ENCODE measurements around the gene PRPF8.

Gene PRPF8

DNA sequence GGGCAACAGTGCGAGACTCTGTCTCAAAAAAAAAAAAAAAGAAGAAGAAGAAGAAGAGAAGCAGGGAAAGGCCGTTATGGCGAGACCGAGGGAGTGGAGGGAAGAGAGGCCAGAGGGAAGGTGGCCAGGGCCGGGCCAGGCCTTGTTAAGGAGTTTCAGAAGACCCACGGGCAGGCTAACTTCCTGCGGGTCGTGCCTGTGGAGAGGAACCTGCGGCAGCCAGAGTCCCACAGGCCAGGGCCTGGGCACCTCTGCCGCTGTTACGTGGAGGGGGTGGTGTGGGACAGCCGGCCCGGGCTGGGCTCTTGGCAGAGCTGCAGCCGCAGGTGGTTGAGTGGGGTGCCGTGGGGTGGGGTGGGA is 45.3 kb upstream of the PRPF8 start:
- TF ChIP-seq, protein P1, sequence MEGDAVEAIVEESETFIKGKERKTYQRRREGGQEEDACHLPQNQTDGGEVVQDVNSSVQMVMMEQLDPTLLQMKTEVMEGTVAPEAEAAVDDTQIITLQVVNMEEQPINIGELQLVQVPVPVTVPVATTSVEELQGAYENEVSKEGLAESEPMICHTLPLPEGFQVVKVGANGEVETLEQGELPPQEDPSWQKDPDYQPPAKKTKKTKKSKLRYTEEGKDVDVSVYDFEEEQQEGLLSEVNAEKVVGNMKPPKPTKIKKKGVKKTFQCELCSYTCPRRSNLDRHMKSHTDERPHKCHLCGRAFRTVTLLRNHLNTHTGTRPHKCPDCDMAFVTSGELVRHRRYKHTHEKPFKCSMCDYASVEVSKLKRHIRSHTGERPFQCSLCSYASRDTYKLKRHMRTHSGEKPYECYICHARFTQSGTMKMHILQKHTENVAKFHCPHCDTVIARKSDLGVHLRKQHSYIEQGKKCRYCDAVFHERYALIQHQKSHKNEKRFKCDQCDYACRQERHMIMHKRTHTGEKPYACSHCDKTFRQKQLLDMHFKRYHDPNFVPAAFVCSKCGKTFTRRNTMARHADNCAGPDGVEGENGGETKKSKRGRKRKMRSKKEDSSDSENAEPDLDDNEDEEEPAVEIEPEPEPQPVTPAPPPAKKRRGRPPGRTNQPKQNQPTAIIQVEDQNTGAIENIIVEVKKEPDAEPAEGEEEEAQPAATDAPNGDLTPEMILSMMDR (IDR thresholded peaks at IDR 0.05), result no peak
- H3K27ac ChIP-seq, result peak overlapping the region in 1 of 2 donors; percentile 95
- peak overlapping the region; percentile 55 for H3K4me3 ChIP-seq
- DNase-seq (ENCODE audit: low spot score), result no peak

DNA sequence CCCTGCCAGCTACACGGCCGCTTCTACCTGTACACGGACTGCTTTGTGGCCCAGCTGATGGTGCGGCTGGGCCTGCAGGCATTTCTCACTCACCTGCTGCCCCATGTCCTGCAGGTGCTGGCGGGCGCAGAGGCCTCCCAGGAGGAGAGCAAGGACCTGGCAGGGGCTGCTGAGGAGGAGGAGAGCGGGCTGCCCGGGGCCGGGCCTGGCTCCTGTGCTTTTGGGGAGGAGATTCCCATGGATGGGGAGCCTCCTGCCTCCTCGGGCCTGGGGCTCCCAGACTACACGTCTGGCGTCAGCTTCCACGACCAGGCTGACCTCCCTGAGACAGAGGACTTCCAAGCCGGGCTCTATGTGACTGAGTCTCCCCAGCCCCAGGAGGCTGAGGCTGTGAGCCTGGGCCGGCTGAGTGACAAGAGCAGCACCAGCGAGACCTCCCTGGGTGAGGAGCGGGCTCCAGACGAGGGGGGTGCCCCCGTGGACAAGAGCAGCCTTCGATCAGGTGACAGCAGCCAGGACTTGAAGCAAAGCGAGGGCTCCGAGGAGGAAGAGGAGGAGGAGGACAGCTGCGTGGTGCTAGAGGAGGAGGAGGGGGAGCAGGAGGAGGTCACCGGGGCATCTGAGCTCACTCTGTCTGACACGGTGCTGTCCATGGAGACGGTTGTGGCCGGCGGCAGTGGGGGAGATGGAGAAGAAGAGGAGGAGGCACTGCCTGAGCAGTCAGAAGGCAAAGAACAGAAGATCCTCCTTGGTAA is 43.4 kb upstream of the PRPF8 start:
- TF ChIP-seq, protein P1 (IDR thresholded peaks at IDR 0.05), result no peak
- no peak for DNase-seq (ENCODE audit: low spot score)
- H3K4me3 ChIP-seq, result no peak overlapping the region
- H3K27ac ChIP-seq, result no peak overlapping the region

DNA sequence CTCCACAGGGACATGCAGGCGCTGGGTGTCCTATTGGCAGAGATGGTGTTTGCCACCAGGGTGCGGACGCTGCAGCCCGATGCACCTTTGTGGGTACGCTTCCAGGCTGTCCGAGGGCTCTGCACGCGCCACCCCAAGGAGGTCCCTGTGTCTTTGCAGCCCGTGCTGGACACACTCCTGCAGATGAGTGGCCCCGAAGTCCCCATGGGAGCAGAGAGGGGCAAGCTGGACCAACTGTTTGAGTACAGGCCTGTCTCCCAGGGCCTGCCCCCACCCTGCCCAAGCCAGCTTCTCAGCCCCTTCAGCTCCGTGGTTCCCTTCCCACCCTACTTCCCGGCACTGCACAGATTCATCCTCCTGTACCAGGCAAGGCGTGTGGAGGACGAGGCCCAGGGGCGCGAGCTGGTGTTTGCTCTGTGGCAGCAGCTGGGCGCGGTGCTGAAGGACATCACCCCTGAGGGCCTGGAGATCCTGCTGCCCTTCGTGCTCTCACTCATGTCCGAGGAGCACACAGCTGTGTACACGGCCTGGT is 42.7 kb upstream of the PRPF8 start:
- peak; percentile 73 for DNase-seq (ENCODE audit: low spot score)
- Histone ChIP-seq H3K4me3 (no peak overlapping the region), H3K27ac (no peak overlapping the region)
- TF ChIP-seq, protein P1 (IDR thresholded peaks at IDR 0.05), result no peak

DNA sequence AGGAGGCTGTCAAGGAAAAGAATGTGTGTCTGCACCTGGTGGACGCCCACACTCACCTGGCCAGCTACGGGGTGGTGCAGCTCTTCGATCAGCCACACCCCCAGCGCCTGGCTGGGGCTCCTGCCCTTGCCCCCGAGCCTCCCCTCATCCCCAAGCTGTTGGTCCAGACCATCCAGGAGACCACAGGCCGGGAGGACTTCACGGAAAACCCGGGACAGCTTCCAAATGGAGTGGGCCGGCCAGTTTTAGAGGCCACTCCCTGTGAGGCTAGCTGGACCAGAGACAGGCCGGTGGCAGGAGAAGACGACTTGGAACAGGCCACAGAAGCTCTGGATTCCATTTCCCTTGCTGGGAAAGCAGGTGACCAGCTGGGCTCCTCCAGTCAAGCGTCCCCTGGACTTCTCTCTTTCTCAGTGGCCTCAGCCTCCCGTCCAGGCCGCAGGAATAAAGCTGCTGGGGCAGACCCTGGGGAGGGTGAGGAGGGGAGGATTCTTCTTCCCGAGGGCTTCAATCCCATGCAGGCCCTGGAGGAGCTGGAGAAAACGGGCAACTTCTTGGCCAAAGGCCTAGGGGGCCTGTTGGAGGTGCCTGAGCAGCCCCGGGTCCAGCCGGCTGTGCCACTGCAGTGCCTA is 42.1 kb upstream of the PRPF8 start:
- TF ChIP-seq, protein P1 (IDR thresholded peaks at IDR 0.05), result no peak
- no peak overlapping the region for H3K4me3 ChIP-seq
- DNase-seq (ENCODE audit: low spot score), result no peak
- no peak overlapping the region for H3K27ac ChIP-seq

DNA sequence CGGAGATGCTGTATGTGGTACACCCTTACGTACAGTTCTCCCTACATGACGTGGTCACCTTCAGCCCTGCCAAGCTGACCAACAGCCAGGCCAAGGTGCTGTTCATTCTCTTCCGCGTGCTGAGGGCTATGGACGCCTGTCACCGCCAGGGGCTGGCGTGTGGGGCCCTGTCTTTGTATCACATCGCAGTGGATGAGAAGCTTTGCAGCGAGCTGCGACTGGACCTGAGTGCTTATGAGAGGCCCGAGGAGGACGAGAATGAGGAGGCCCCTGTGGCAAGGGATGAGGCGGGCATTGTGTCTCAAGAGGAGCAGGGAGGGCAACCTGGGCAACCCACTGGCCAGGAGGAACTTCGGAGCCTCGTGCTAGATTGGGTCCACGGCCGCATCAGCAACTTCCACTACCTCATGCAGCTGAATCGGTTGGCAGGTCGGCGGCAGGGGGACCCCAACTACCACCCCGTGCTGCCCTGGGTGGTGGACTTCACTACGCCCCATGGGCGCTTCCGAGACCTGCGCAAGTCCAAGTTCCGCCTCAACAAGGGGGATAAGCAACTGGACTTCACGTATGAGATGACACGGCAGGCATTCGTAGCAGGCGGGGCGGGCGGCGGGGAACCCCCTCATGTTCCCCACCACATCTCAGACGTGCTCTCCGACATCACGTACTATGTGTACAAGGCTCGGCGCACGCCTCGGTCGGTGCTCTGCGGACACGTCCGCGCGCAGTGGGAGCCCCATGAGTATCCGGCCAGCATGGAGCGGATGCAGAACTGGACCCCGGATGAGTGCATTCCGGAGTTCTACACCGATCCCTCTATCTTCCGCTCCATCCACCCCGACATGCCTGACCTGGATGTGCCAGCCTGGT is 41.2 kb upstream of the PRPF8 start:
- Histone ChIP-seq H3K27ac (peak overlapping the region in 1 of 2 donors; percentile 92), H3K4me3 (peak overlapping the region; percentile 91)
- TF ChIP-seq, protein P1 (IDR thresholded peaks at IDR 0.05), result no peak
- peak; percentile 74 for DNase-seq (ENCODE audit: low spot score)

DNA sequence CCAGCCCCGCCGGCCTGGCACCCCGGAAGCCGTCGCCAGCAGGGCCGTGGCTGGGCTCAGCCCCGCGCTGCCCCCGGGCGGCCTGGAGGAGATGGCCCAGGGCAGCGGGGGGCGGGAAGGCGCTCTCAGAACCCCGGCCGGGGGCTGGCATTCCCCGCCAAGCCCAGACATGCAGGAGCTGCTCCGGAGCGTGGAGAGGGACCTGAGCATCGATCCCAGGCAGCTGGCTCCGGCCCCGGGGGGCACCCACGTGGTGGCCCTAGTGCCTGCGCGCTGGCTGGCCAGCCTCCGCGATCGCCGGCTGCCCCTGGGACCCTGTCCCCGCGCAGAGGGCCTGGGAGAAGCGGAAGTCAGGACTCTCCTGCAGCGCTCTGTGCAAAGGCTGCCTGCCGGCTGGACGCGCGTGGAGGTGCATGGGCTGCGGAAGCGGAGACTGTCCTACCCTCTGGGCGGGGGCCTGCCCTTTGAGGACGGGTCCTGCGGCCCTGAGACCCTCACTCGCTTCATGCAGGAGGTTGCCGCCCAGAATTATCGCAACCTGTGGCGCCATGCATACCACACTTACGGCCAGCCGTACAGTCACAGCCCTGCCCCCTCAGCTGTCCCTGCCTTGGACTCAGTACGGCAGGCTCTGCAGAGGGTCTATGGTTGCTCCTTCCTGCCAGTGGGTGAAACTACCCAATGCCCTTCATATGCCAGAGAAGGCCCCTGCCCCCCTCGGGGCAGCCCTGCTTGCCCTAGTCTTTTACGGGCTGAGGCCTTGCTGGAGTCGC is 40.4 kb upstream of the PRPF8 start:
- H3K4me3 ChIP-seq, result peak overlapping the region; percentile 91
- DNase-seq (ENCODE audit: low spot score), result peak; percentile 77
- TF ChIP-seq, protein P1 (IDR thresholded peaks at IDR 0.05), result no peak
- peak overlapping the region; percentile 70 to 92 for H3K27ac ChIP-seq

All from coronary artery (tissue), 2 donors.